ENCODE data around the gene ADAMTSL1. TPM values are rescaled to one million over a fixed set of nuclear protein-coding genes. Genes with fewer than 3 reads are reported as not detected.

Gene ADAMTSL1
- total and polyA plus RNA-seq, 5 experiments from 2014 or later, result not detected

DNA sequence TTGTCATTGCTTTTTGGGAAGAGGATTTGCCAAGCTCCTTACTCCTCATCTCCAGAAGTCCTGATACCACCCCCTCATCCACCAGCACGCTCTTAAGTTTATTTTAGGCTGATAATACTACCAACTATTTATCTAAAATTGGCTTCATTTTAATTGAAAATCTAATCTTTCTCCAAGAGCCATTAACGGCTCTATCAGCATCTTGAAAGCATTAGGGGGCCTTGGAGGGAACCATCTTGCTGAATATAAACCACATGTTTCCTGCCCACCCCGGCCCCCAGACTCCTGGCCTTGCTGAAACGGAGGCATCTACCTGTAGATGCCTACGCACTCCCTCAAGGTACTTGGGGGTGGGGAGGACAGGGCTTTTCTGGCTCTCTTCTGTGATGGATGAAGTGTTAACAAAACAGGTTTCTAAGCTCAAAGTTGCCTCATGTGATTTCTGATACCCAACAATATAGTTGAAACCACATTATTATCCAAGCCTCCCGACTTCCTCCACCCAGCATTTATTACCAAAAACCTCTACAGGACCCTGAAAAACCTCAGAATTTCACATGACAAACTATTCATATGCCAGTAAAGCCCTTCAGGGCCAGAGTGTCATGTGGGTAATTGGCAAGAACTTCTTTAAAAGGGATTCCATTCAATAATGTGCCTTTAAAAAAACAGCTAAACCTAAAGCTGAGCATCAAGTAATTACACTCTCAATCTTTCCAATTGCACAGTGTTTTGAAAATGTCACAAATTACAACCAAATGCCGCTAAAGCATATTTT, 462.3 kb downstream of the ADAMTSL1 start:
- peaks cover 0 to 18% (median 7%) of the 10 kb centered on the region in 9 donors for H3K9me3 Mint-ChIP-seq
- no peak for DNase-seq
- ATAC-seq, result no peak
- no peaks in the 10 kb centered on the region for H3K4me1 Mint-ChIP-seq
- peaks cover 0 to 8% (median 2%) of the 10 kb centered on the region in 5 donors for H3K27me3 Mint-ChIP-seq
- POLR2A ChIA-PET, result no interaction called here
- H3K27ac Mint-ChIP-seq, result no peak overlapping the region
- no peak overlapping the region for H3K4me3 Mint-ChIP-seq
- peaks cover 0 to 10% (median 2%) of the 10 kb centered on the region in 3 donors for H3K36me3 Mint-ChIP-seq

DNA sequence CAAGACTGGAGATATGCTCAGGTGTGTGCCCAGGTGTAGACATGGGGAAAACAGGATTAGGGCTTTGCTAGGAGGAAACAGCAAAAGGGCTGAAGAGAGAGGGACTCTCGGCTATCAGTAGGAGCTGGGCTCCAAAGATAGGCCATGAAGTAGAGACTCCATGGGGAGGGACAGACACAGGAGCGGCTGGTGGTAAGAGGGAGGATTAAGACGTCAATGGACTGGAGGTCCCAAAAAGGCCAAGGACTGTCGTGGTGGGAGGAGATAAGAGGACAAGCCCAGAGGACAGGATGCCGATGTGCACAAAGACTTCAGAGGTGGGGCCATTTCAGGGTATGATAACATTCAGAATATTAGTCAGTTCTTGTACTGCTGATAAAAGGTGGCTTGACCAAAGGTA, 466.0 kb downstream of the ADAMTSL1 start:
- peaks cover 0 to 8% (median 0%) of the 10 kb centered on the region in 9 donors for H3K9me3 Mint-ChIP-seq
- peaks cover 0 to 5% (median 0%) of the 10 kb centered on the region in 3 donors for H3K36me3 Mint-ChIP-seq
- no peaks in the 10 kb centered on the region for H3K4me1 Mint-ChIP-seq
- DNase-seq (no peak), ATAC-seq (no peak)
- POLR2A ChIA-PET, result no interaction called here
- peaks cover 0 to 18% (median 3%) of the 10 kb centered on the region in 5 donors for H3K27me3 Mint-ChIP-seq
- no peak overlapping the region for H3K4me3 Mint-ChIP-seq
- no peak overlapping the region for H3K27ac Mint-ChIP-seq

GRCh38 chr9:18941060-18941740, 467.2 kb downstream of the ADAMTSL1 start:
- Mint-ChIP-seq H3K4me1 (no peaks in the 10 kb centered on the region), H3K27me3 (peaks cover 0 to 24% (median 6%) of the 10 kb centered on the region in 5 donors), H3K27ac (no peak overlapping the region), H3K36me3 (peaks cover 0 to 4% (median 0%) of the 10 kb centered on the region in 3 donors), H3K9me3 (peaks cover 0 to 2% (median 0%) of the 10 kb centered on the region in 9 donors), H3K4me3 (no peak overlapping the region)
- POLR2A ChIA-PET, result no interaction called here
- DNase-seq (no peak), ATAC-seq (no peak)

- ATAC-seq (no peak), DNase-seq (no peak)
- peaks cover 0 to 4% (median 0%) of the 10 kb centered on the region in 3 donors for H3K36me3 Mint-ChIP-seq
- no peak overlapping the region for H3K4me3 Mint-ChIP-seq
- no peak overlapping the region for H3K27ac Mint-ChIP-seq
- POLR2A ChIA-PET, result no interaction called here
- peaks cover 0 to 2% (median 0%) of the 10 kb centered on the region in 9 donors for H3K9me3 Mint-ChIP-seq
- H3K27me3 Mint-ChIP-seq, result peaks cover 0 to 17% (median 5%) of the 10 kb centered on the region in 5 donors
- H3K4me1 Mint-ChIP-seq, result no peaks in the 10 kb centered on the region
Measured at GRCh38 chr9:18942801-18943200, 468.8 kb downstream of the ADAMTSL1 start.

- Mint-ChIP-seq H3K4me1 (no peaks in the 10 kb centered on the region), H3K27ac (no peak overlapping the region), H3K4me3 (no peak overlapping the region), H3K36me3 (peaks cover 0 to 4% (median 0%) of the 10 kb centered on the region in 3 donors), H3K9me3 (no peaks in the 10 kb centered on the region), H3K27me3 (peaks cover 0 to 10% (median 5%) of the 10 kb centered on the region in 5 donors)
- no peak for DNase-seq
- POLR2A ChIA-PET, result no interaction called here
- no peak for ATAC-seq
Measured at GRCh38 chr9:18947892-18948339, 474.0 kb downstream of the ADAMTSL1 start.

DNA sequence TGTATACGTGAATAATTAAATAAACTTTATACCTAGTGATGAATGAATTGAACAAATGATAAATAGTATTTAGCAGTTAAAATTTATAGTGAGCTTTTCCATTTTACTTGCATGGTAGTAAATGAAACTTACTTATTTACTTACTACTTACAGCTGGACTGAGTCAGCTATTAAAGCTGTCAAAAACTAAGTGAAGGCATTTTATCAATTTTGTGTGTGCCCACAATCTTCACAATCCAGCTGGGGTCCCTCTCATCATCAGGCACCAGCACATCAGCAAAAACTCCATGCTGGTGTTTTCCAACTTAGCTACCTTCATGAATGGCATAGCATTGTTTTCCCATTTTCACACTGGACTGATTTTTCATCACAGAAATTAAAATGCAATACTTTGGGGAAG, 478.0 kb downstream of the ADAMTSL1 start:
- H3K9me3 Mint-ChIP-seq, result no peaks in the 10 kb centered on the region
- no peaks in the 10 kb centered on the region for H3K36me3 Mint-ChIP-seq
- ATAC-seq (no peak), DNase-seq (no peak)
- POLR2A ChIA-PET, result no interaction called here
- H3K4me1 Mint-ChIP-seq, result no peaks in the 10 kb centered on the region
- H3K27me3 Mint-ChIP-seq, result peaks cover 3 to 6% (median 4%) of the 10 kb centered on the region in 5 donors
- H3K27ac Mint-ChIP-seq, result no peak overlapping the region
- H3K4me3 Mint-ChIP-seq, result no peak overlapping the region

DNA sequence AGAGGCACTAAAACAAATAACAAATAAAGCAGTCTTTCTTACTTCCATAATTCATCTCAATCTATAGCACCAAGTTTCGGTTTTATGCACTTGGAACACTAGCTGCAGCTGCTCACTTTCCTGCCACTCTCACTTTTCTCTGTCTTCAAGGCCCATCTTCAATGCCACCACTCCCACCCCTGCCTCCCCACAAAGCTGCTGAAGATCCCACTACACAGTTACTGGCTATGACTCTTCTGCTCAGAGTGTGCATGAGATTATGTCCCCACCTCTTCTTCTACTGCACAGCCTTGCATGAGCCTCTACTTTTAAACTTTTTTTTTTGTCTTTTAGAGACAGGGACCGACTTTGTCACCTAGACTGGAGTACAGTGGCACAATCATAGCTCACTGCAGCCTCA, 481.7 kb downstream of the ADAMTSL1 start:
- DNase-seq, result peak in 1 of 10 donors; percentile 5
- peaks cover 0 to 20% (median 9%) of the 10 kb centered on the region in 9 donors for H3K9me3 Mint-ChIP-seq
- H3K4me1 Mint-ChIP-seq, result no peaks in the 10 kb centered on the region

More for the DNA sequence above, 481.7 kb downstream of the ADAMTSL1 start:
- POLR2A ChIA-PET, result no interaction called here
- no peak overlapping the region for H3K4me3 Mint-ChIP-seq
- no peaks in the 10 kb centered on the region for H3K36me3 Mint-ChIP-seq
- H3K27me3 Mint-ChIP-seq, result peaks cover 5 to 26% (median 7%) of the 10 kb centered on the region in 5 donors
- no peak for ATAC-seq
- no peak overlapping the region for H3K27ac Mint-ChIP-seq

Small RNAs within 50 kb of the gene (microRNA-seq; reads per million reads assigned to microRNA genes)
- not detected for gene MIR3152 (ENCODE audit: borderline microRNAs expressed)

Measured in naive thymus-derived CD8-positive, alpha-beta T cell (primary cell).